HL-60/S4 (cell line): ENCODE results near the gene VMP1.
"Not testable (repeated sequence)": the region's sequence is repeated elsewhere in the genome, so short reads cannot be mapped to it uniquely, and the experiment has no call there.

Experiments
- in situ Hi-C: fragments of 300-500 bp; cut with MboI; formaldehyde crosslinking; loops from 2 replicates; pipeline ENCODE4 v1.14.3; 2022; ENCODE audit warnings: low sequenced_read_pairs

Gene VMP1

DNA sequence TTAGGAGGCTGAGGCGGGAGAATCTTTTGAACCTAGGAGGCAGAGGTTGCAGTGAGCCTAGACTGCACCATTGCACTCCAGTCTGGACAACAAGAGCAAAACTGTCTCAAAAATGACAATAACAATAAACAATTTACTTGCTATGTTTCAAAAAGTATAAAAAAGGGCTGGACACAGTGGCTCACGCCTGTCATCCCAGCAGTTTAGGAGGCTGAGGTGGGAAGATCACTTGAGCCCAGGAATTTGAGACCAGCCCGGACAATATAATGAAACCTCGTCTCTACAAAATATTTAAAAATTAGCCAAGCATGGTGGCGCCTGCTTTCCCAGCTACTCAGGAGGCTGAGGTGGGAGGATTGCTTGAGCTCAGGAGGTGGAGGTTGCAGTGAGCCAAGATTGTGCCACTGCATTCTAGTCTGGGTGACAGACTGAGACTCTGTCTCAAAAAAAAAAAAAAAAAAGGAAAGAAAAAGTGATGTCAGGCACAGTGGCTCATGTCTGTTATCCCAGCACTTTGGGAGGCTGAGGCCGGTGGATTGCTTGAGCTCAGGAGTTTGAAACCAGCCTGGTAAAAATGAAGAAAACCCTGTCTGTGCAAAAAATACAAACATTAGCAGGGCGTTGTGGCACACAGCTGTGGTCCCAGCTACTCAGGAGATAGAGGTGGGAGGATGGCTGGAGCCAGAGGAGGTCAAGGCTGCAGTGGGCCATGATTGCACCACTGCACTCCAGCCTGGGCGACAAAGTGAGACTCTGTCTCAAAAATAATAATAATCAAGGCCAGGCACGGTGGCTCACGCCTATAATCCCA, 146.7 kb downstream of the VMP1 start:
- in situ Hi-C loops, result not testable (repeated sequence)

- in situ Hi-C loops, result no loop called here
Observed at GRCh38 chr17:59856859-59857794, 149.7 kb downstream of the VMP1 start.

DNA sequence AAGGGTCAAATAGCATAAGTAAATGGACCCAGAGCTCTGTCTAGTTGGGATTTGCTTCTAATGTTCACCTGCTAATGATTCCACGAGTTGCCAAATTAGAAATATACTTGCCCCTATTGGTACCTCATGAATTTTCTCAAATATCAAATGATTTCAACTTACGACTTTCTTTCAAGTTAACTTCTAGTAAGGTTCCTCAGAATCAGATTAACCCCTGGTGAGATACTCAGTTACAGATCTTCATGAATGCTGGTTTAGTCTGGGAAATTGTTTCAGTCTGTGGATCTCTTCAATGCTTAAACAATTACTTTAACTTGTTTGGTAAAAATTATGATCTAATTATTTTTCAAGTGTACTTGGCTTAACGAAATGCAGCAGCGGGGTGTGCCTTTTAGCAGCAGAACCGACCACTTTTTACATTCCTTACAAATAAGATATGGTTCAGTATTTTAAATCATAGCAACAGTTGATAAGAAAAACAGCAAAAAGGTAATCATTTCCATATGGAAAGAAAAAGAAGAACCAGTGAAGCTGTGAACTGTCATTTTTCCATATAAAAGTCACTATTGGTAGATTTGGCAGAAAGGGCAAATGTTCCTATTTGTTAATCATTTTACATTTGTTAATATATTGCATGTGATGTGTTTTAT, 150.8 kb downstream of the VMP1 start:
- in situ Hi-C loops, result no loop called here

GRCh38 chr17:59858932-59859331, 151.5 kb downstream of the VMP1 start:
- in situ Hi-C loops, result no loop called here

DNA sequence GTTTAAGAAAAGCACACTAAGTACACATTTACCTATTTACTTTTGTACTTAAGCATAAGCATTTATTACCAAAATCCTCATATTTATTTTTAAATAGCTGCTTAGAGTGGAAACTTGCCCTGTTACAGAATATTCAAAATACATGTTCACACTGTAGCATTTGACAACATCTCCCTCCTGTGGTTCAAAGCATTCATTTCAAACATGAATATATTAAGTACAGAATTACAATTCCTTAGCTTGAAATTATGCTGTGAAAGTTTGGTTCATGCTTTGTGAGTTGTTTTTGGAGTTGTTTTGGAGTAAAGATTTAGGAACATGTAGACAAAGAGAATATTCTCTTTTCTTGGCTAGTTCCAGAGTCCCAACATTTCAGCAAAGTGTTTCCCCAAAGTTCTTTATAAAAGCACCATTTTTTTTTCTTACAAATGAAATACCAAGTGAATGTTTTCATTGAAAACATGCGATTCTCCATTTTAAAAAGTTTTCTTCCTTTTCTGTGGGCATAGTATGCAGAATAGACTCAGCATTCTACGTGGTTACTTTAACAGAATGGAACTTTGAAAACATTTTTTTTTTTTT, 152.1 kb downstream of the VMP1 start:
- in situ Hi-C loops, result loop anchor here (5.0 kb wide), 1 partner anchor 112 kb away; no protein-coding TSS in a partner anchor

DNA sequence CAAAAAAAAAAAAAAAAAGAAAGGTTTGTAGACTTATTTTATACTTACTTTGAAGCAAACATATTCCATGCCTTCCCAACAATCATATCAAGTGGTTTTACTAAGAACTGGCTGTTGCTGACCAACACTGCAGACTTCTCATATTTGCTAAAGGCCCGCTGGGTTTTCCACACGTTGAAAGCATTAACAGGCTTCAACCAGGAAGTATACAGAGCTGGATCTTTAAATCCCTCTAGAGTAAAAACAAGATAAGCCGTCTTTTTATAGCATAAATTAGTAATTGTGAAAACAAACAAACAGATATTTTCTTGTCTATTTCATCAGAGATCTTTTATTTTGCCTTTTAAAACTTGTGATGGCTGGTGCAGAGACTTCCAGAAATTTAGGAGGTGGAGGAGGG, 156.2 kb downstream of the VMP1 start:
- in situ Hi-C loops, result loop anchor here (5.0 kb wide), 1 partner anchor 116 kb away; no protein-coding TSS in a partner anchor

DNA sequence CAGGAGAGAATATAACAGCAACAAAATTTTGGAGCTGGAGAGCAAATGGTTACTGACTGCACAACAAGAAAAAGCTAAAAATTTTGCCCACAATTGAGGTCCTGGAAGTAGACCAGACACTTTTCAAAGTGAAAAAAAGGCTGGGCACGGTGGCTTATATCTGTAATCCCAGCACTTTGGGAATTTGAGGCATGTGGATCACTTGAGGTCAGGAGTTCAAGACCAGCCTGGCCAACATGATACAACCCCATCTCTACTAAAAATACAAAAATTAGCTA, 162.4 kb downstream of the VMP1 start:
- in situ Hi-C loops, result no loop called here

- in situ Hi-C loops, result no loop called here
Observed at GRCh38 chr17:59870482-59870881, 163.0 kb downstream of the VMP1 start.

- in situ Hi-C loops, result no loop called here
Observed at GRCh38 chr17:59872351-59872750, 164.9 kb downstream of the VMP1 start.

GRCh38 chr17:59873414-59873813, 166.0 kb downstream of the VMP1 start:
- in situ Hi-C loops, result not testable (repeated sequence)

GRCh38 chr17:59874376-59874775, 166.9 kb downstream of the VMP1 start:
- in situ Hi-C loops, result no loop called here

DNA sequence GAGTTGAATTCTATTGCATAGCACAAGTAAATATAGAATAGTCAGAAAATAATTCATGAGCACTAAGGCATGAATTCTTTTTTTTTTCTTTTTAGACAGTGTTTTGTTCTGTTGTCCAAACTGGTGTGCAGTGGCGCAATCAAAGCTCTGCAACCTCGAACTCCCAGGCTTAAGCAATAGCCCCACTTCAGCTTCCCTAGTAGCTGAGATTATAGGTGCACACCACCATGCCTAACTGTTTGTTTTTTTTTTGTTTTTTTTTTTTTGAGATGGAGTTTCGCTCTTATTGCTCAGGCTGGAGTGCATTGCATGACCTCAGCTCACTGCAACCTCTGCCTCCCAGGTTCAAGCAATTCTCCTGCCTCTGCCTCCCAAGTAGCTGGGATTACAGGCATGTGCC, 168.7 kb downstream of the VMP1 start:
- in situ Hi-C loops, result no loop called here

DNA sequence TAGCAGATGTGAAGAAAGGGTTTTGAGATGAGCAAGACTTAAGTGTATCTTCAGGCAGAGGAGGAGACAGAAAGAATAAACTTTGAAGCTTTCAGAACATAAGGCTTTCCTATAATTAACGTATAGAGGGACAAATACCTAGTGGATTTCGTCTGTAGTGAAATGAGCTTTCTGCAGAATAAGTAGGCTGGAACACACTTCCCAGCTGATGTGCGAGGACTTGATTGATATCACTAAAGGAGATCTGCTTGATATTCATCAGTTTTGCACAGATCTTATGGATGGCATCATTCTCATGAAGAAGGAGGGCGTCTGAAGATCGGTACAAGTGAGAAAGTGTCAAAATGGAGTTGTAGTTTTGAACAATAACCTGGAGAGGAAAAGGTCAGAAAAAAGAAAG, 170.5 kb downstream of the VMP1 start:
- in situ Hi-C loops, result no loop called here

- in situ Hi-C loops, result no loop called here
Observed at GRCh38 chr17:59878624-59879023, 171.2 kb downstream of the VMP1 start.

GRCh38 chr17:59884861-59885260, 177.4 kb downstream of the VMP1 start:
- in situ Hi-C loops, result no loop called here

GRCh38 chr17:59888145-59888750, 180.8 kb downstream of the VMP1 start:
- in situ Hi-C loops, result no loop called here

- in situ Hi-C loops, result no loop called here
Observed at GRCh38 chr17:59890720-59891119, 183.3 kb downstream of the VMP1 start.
